NCI-H2196 treated with DMSO at 0.1 percent for 48 hours (cell line): Measurements from ENCODE around the gene THEMIS2.
A peak's percentile ranks its signal among the peaks of the same experiment; 100 is the strongest.
"Not testable (repeated sequence)": the region's sequence is repeated elsewhere in the genome, so short reads cannot be mapped to it uniquely, and the experiment has no call there.

ENCODE experiments used
- DNase-seq: peaks from one replicate; lab custom pipeline; 2025; ENCODE audit not compliant: unreplicated experiment; lab: John Stamatoyannopoulos, UW

Gene THEMIS2

GRCh38 chr1:27862671-27863537 is 9.4 kb upstream of the THEMIS2 start:
- peak; percentile 28 for DNase-seq

GRCh38 chr1:27863538-27863915 is 8.8 kb upstream of the THEMIS2 start:
- DNase-seq = no peak

GRCh38 chr1:27864264-27864895 is 8.0 kb upstream of the THEMIS2 start:
- DNase-seq = no peak

GRCh38 chr1:27865821-27866220 is 6.5 kb upstream of the THEMIS2 start:
- no peak for DNase-seq

- no peak for DNase-seq
These were observed 3.8 kb upstream of the THEMIS2 start for GRCh38 chr1:27868556-27868931.

- no peak for DNase-seq
These were observed 3.2 kb upstream of the THEMIS2 start for GRCh38 chr1:27868932-27869718.

- no peak for DNase-seq
These were observed 2.6 kb upstream of the THEMIS2 start for GRCh38 chr1:27869719-27870085.

GRCh38 chr1:27871076-27871475 is 1.3 kb upstream of the THEMIS2 start:
- DNase-seq = not testable (repeated sequence)

- DNase-seq = no peak
These were observed 633 bp downstream of the THEMIS2 start for GRCh38 chr1:27872802-27873551.

GRCh38 chr1:27873671-27874384 is 1.5 kb downstream of the THEMIS2 start:
- no peak for DNase-seq

GRCh38 chr1:27876341-27877114 is 4.2 kb downstream of the THEMIS2 start:
- DNase-seq = no peak

GRCh38 chr1:27877115-27877416 is 4.7 kb downstream of the THEMIS2 start:
- DNase-seq = no peak

- DNase-seq = no peak
These were observed 5.7 kb downstream of the THEMIS2 start for GRCh38 chr1:27878039-27878438.

- no peak for DNase-seq
These were observed 6.5 kb downstream of the THEMIS2 start for GRCh38 chr1:27878787-27879335.

- DNase-seq = no peak
These were observed 7.2 kb downstream of the THEMIS2 start for GRCh38 chr1:27879374-27880082.

GRCh38 chr1:27882543-27882903 is 10.2 kb downstream of the THEMIS2 start:
- DNase-seq = no peak

GRCh38 chr1:27883536-27883935 is 11.2 kb downstream of the THEMIS2 start:
- DNase-seq = no peak

GRCh38 chr1:27884006-27884954 is 11.9 kb downstream of the THEMIS2 start:
- DNase-seq = no peak
